Measurements from ENCODE around the gene NDUFB10.
A peak's percentile ranks its signal among the peaks of the same experiment; 100 is the strongest.
"Not testable (repeated sequence)": the region's sequence is repeated elsewhere in the genome, so short reads cannot be mapped to it uniquely, and the experiment has no call there.

NDUFB10 gene

GRCh38 chr16:1959269-1960039, at the start of gene NDUFB10:
NDUFB10 (plus strand) TSS chr16:1959538; CDS start chr16:1959625, 87 bp downstream.
- DNase-seq (ENCODE audit: low spot score): peak; percentile 87

DNA sequence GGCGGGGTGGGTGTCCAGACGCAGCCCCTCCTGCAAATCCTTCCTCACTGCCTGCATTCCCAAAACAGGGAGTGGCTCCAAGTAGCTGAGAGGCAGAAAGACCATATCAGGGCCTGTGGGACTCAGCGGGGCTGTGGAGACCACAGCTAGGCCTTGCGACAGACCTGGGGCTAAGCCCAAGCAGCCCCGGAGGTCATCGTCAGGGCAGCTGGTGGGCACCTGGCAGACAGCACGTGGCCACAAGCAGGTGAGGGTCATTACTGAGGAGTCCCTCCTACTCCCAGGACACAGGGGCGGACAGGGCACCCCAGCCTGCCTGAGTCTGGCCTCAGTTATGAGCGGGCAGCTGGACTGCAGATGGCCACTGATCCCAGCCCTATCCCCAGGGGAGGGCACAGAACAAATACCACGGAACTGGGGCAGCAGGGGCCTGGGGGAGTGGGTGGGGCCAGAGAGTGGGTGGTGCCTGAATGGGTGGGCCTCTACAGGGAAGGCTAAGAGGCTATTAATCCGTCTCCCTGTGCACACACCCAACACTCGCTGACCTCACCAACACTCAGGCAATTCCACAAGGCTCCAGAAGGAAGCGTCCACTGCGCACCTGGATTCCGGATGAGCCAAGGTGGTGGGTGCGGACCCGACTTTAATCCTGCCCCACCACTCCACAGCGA, 49.6 kb upstream of the NDUFB10 start:
- no peak for DNase-seq (ENCODE audit: low spot score)

DNA sequence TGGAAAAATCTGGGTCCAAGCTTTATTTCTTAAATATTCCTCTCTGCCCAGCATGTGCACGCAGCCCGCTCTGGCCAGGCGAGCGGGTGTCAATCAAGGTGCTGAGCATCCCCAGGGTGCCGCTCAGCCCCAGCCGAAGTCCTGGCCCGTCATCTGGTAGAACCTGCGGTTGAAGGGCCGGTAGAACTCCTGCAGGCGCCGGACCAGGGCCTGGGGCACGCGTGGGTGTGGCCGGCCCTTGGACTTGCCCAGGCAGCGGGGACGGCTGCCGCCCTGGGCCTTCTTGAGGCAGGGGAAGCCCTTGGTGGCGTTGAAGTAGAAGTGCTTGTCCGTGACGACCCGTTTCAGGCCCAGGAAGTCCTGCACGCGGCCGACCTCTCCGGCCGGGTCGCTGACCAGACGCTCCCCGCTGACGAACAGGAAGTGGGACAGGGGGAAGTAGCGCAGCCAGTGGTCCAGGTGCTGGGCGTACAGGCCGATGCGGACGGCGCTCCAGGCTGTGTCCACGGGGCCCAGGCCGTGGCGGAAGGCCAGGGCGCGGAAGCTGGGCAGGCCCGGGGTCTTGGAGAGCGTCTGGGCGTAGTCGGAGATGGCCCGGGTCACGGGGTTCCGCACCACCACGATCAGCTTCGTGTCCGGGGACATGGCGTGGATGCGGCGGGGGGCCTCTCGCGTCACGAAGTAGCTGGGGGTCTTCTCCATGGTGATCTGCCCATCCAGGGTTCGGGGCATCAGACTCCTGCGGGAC, 47.7 kb upstream of the NDUFB10 start:
- DNase-seq (ENCODE audit: low spot score): no peak

GRCh38 chr16:1912215-1912543, 47.2 kb upstream of the NDUFB10 start:
- DNase-seq (ENCODE audit: low spot score): no peak

DNA sequence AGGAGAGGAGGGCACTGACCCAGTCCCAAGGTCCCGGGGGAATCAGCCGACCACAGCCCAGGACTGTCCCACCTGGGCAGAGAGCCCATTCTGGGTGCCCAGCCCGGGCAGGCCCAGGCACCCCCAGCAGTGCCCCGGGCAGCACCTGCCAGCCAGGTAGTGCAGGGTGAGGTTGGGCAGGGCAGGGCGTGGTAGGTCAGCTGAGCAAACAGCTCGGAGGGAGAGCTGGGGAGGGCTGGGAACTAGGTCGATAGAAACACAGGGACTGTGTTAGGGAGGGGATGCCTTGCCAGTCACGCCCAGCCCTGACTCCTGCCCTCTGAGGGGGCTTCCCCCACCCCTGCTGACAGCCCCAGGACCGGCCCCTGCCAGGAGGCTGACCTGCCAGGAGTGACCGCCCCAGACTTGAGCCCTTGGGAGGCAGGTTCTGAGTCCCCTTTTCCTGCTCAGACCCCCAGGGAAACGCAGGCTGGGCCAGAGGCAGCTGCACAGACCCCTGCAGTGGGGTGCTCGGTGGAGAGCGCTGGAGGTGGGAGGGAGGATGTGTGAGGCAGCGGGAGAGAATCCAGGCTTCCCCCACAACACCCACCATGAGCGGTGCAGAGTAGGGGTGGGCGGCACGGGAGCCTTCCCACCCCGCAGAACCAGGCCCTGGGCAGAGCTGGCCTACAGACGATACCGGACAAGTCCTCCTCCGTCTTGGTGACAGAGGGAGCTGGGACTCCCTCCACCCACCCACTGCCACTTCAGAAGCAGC, 45.8 kb upstream of the NDUFB10 start:
- no peak for DNase-seq (ENCODE audit: low spot score)

DNA sequence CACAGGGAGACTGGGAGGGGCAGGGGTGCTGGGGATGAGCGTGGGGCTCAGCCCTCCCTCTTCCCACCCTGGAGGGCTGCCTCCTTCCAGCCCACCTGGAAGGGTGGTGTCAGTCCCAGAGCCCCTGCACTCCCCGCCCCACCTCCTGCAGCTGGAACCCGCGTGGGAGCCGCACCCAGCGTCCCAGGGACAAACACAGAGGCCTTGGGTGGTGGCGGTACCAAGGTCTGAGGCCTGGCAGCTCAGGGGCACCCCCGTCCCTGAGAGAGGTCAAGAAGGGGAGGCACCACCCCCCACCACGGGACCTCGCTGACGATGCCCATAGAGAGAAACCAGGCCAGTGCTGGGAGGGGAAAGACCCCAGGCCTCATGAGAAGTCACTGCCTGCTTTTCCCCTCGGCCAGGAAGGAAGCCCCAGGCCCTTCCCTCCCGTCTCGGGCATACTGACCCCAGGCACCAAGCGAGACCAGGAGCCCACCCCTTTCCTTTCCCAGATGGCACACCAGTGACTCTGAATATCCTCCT, 45.2 kb upstream of the NDUFB10 start:
- no peak for DNase-seq (ENCODE audit: low spot score)

DNA sequence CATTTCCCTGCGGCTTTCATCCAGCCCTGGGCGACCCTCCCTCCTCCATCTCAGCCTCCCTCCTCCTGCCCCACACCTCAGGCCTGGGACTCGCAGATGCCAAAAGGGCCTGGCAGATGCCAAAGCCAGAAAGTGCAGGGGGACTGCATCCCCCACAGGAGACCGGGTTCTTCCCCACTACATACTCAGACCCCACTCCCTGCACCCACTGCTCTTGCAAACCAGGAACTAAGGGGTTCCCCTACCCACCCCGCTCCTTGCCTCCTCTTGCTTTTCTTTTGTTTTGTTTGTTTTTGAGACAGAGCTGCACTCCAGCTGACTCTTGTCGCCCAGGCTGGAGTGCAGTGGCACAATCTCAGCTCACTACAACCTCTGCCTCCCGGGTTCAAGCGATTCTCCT, 44.4 kb upstream of the NDUFB10 start:
- no peak for DNase-seq (ENCODE audit: low spot score)

- no peak for DNase-seq (ENCODE audit: low spot score)
Measured at GRCh38 chr16:1915732-1916639, 43.4 kb upstream of the NDUFB10 start.

GRCh38 chr16:1916640-1916990, 42.7 kb upstream of the NDUFB10 start:
- DNase-seq (ENCODE audit: low spot score): no peak

DNA sequence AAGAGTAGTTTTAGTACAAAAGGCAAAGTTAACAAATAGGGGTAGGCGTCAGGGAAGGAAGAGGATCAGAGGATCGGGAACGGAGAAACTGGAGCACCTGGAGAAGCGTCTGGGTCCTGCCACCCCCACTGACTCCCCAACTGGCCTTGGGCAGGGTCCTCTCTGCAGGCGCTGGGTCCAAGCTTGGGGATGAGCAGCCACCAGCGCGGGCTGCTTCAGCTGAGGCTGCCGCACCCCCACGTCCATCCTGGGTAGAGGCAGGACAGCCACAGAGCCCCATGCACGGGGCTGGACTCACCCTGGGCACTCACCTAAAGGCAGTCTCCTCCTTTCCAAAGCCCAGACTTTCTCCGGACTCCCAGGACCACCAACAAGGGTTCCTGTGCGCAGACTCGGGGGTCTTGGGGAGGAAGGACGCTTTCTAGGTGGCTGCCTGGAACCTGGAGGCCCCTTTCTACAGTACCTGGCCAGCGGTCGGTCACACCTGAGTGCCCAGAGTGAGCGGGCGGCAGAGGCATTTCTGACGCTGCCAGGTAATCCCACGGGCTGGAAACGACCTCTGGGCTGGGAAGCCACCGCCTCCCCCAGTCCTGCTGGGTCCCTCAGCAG, 42.2 kb upstream of the NDUFB10 start:
- DNase-seq (ENCODE audit: low spot score): no peak

DNA sequence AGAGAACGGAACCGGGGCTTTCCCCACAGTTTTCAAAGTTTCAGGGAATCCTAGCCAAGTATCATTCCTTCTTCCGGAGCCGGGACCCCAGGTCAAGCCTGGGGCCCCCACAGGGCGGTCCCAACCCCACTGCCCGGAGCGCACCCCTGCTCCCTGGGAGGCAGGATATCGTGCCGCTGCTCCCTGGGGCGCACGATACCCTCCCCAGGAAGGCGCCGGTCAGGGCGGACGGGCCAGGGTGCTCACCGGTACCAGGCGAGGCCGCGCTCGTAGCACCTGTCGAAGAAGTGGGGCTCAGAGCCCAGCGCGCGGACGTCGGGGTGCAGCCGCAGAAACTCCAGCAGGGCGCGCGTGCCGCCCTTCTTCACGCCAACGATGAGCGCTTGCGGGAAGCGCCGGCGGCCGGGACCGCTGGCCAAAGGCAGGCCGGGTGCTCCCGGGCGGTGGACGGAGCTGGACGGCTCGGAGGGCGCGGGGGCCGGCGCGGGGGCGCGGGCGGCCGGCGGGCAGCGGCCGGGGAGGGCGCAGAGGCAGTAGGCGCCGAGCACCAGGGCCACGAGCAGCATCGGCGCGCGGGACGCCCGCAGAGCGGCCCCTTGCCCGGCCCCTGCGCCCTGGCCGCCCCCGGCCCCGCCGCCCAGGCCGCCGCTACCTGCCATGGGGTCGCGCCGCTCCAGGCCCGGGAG, 41.5 kb upstream of the NDUFB10 start:
- DNase-seq (ENCODE audit: low spot score): no peak

GRCh38 chr16:1918351-1919326, 40.7 kb upstream of the NDUFB10 start, which contains the start of gene HS3ST6:
HS3ST6 (minus strand) TSS chr16:1918415; CDS start chr16:1918323, 92 bp downstream.
- DNase-seq (ENCODE audit: low spot score): no peak

- DNase-seq (ENCODE audit: low spot score): no peak
Measured at GRCh38 chr16:1919327-1919998, 39.9 kb upstream of the NDUFB10 start.

DNA sequence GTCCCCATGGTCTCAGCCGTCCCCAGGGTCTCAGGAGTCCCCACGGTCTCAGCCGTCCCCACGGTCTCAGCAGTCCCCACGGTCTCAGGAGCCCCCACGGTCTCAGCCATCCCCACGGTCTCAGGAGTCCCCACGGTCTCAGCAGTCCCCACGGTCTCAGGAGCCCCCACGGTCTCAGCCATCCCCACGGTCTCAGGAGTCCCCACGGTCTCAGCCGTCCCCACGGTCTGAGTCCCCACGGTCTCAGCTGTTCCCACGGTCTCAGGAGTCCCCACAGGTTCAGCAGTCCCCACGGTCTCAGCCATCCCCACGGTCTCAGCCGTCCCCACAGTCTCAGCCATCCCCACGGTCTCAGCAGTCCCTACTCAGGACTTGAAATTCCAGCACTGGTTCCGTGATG, 39.2 kb upstream of the NDUFB10 start:
- DNase-seq (ENCODE audit: low spot score): not testable (repeated sequence)

GRCh38 chr16:1920727-1921171, 38.6 kb upstream of the NDUFB10 start:
- DNase-seq (ENCODE audit: low spot score): no peak

DNA sequence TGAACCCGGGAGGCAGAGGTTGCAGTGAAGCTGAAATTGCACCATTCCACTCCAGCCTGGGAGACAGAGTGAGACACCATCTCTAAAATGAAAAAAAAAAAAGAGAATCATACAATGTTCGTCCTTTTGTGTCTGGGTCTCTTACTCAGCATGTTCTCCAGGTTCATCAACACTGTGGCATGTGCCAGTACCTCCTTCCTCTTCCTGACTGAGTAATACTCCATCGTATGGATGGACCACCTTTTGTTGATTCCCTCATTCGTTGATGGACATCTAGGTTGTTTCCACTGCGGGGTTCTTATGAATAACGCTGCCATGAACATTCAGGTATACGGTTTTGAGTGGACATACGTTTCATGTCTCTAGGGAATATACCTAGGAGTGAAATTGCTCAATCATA, 37.0 kb upstream of the NDUFB10 start:
- DNase-seq (ENCODE audit: low spot score): no peak

DNA sequence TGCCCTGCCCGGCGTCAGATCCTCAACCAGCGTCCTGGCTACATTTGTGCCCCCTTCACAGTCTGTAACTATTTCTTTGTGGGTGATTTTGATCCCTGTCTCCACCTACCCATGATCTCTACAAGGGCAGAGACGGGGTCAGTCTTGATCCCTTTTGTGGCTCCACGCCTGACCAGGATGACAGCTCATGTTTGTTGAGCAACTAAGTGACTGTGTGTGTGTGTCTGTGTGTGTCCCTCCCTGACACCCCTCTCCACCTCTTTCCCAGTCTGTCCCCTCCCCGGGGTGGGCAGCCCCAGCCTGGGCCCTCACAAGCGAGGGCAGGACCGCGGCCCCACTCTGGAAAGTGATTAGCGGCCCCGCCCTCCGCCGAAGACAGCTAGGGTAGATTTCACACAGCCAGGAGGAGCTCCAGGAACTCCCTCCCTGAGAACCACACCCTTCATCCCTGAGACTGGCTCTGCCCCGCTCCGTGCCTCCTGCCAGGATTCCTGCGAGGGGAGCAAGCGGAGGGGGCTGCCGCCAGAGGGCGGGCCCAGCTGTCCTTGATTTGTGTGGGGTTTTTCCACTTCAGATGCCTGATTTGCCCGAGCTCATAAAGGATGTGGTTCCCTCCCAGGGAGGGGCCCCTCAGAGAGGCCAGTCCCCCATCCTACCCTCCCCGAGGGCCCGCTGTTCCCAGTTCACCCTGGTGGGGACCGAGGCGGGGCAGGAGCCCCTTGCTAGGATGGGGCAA, 35.9 kb upstream of the NDUFB10 start:
- DNase-seq (ENCODE audit: low spot score): no peak

All from CD4-positive, alpha-beta T cell treated with Interleukin-6 at 100 ng/mL for 8 hours (primary cell).